Esophagus mucosa (tissue), 1 donor: Measurements from ENCODE around the gene AOPEP. TPM values are rescaled to one million over a fixed set of nuclear protein-coding genes. Genes with fewer than 3 reads are reported as not detected.

Experiments used
- ATAC-seq: fragments of 200-7000 bp; cut with Tn5 transposase; one replicate; pipeline ENCODE4 v1.9.1; 2020
- total RNA-seq: library from RNA; stranded (reverse); gene quantifications from one replicate; pipeline ENCODE4 v1.2.4, GENCODE V29; 2023
- donor health status: DM: yes; HTN: yes; CAD: no.

Gene AOPEP
- total RNA-seq, 1 donor from 2014 or later, result 113 TPM

GRCh38 chr9:95070549-95071021, 344.1 kb downstream of the AOPEP start:
- no peak for ATAC-seq

GRCh38 chr9:95071450-95071849, 345.0 kb downstream of the AOPEP start:
- no peak for ATAC-seq

- ATAC-seq, result no peak
Observed at GRCh38 chr9:95071925-95072324, 345.4 kb downstream of the AOPEP start.

GRCh38 chr9:95073042-95073607, 346.6 kb downstream of the AOPEP start:
- peak; percentile 38 for ATAC-seq

- ATAC-seq, result no peak
Observed at GRCh38 chr9:95073918-95074317, 347.4 kb downstream of the AOPEP start.

GRCh38 chr9:95074632-95075031, 348.1 kb downstream of the AOPEP start:
- no peak for ATAC-seq

- no peak for ATAC-seq
Observed at GRCh38 chr9:95075700-95076099, 349.2 kb downstream of the AOPEP start.

GRCh38 chr9:95076696-95077052, 350.2 kb downstream of the AOPEP start:
- ATAC-seq, result no peak

- ATAC-seq, result no peak
Observed at GRCh38 chr9:95077053-95077765, 350.7 kb downstream of the AOPEP start.

- ATAC-seq, result no peak
Observed at GRCh38 chr9:95077766-95078370, 351.4 kb downstream of the AOPEP start.

GRCh38 chr9:95078511-95078910, 352.0 kb downstream of the AOPEP start:
- no peak for ATAC-seq

- ATAC-seq, result peak; percentile 21
Observed at GRCh38 chr9:95078939-95079338, 352.4 kb downstream of the AOPEP start.

GRCh38 chr9:95079461-95079860, 353.0 kb downstream of the AOPEP start:
- ATAC-seq, result no peak

GRCh38 chr9:95080961-95081647, 354.6 kb downstream of the AOPEP start:
- peak; percentile 26 for ATAC-seq

- no peak for ATAC-seq
Observed at GRCh38 chr9:95081998-95082397, 355.5 kb downstream of the AOPEP start.

- no peak for ATAC-seq
Observed at GRCh38 chr9:95082401-95083084, 356.0 kb downstream of the AOPEP start.

GRCh38 chr9:95083086-95083768, 356.7 kb downstream of the AOPEP start:
- peak; percentile 39 for ATAC-seq

- ATAC-seq, result peak; percentile 12
Observed at GRCh38 chr9:95084254-95084934, 357.9 kb downstream of the AOPEP start.

GRCh38 chr9:95085036-95085770, 358.7 kb downstream of the AOPEP start:
- ATAC-seq, result peak; percentile 19

- ATAC-seq, result peak; percentile 32
Observed at GRCh38 chr9:95085861-95086563, 359.5 kb downstream of the AOPEP start.
